Skin of body (tissue), 1 donor: ENCODE measurements around the gene C10orf71. TPM values are rescaled to one million over a fixed set of nuclear protein-coding genes. Genes with fewer than 3 reads are reported as not detected.

ENCODE experiments used
- total RNA-seq: library from RNA; depleted of rRNA; stranded (reverse); fragments of >200 nt; gene quantifications from one replicate; pipeline ENCODE4 v1.2.3, GENCODE V29; 2014

Gene C10orf71
- total RNA-seq, 1 donor from 2014 or later: 2.2 TPM

Other genes with a start within 250 kb of the C10orf71 start
- gene VSTM4, start 183.6 kb upstream of the C10orf71 start, total RNA-seq: 40.5 TPM
- gene FAM170B, start 165.1 kb upstream of the C10orf71 start, total RNA-seq: not detected
- 12.0 TPM for gene TMEM273, start 110.8 kb upstream of the C10orf71 start, total RNA-seq
- gene DRGX, start 96.9 kb downstream of the C10orf71 start, total RNA-seq: 0.20 TPM
- gene ERCC6, start 240.0 kb downstream of the C10orf71 start, total RNA-seq: 17.2 TPM